GM21619 (cell line): Measurements from ENCODE around the gene ACP6.

ENCODE experiments used
- ATAC-seq: cut with Tn5 transposase; IDR thresholded peaks from one replicate; pipeline ENCODE4 v1.9.1; 2021; ENCODE audit not compliant: unreplicated experiment

The ACP6 gene

DNA sequence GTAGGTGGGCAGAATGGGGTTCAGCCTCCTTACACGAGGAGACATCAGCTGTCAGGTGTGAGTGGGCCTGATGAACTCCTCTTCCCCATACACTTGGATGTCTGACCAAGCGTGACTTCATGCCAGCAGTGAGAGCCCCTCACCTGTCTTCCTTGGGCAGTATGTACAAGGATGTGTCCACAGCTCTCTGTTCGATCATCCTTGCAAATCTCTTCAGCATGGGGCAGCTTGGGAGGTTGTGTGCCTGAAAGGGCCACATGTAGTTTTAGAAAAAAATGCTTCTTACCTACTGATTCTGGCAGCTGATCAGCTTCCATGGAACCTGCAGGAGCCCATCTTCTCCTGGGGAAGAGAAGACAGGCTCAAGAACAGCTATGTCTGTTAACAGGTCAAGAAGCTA is 18.0 kb downstream of the ACP6 start:
- no peak for ATAC-seq

DNA sequence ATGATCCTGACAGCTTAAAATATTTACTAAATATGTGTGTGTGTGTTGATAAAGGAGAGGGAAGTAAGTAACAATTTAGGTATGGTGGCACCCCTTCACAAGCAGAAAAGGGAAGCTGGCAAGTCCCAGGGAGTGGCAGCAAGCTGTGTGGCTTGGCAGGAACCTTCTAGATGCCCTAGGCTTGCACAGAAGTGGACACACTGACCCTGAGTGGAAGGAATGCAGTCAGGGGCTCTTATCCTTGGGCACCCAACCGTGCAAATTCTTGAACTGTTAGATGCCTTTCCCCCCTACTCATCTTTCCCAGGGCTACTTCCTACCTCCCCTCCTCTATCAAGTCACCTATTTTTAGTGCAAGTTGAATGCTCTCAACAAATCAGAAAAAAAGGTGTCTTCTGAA is 18.9 kb downstream of the ACP6 start:
- no peak for ATAC-seq

DNA sequence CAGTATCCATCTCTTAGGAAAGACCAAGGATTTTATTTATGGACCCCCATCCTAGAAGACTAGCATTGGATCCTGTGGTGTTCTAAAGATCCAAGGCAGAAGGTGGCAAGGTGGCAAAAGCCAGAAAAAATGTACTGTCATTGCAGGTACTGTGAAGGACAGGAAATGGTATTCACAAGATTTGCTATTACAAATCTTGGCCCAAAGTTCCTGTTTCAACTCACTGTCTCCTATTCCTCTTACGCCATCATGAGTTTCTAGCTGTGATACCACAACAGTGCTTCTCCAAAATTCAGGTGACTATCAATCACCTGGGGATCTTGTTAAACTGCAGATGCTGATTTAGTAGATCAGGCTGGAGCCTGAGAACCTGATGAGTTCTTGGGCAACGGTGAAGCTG is 21.4 kb downstream of the ACP6 start:
- no peak for ATAC-seq

DNA sequence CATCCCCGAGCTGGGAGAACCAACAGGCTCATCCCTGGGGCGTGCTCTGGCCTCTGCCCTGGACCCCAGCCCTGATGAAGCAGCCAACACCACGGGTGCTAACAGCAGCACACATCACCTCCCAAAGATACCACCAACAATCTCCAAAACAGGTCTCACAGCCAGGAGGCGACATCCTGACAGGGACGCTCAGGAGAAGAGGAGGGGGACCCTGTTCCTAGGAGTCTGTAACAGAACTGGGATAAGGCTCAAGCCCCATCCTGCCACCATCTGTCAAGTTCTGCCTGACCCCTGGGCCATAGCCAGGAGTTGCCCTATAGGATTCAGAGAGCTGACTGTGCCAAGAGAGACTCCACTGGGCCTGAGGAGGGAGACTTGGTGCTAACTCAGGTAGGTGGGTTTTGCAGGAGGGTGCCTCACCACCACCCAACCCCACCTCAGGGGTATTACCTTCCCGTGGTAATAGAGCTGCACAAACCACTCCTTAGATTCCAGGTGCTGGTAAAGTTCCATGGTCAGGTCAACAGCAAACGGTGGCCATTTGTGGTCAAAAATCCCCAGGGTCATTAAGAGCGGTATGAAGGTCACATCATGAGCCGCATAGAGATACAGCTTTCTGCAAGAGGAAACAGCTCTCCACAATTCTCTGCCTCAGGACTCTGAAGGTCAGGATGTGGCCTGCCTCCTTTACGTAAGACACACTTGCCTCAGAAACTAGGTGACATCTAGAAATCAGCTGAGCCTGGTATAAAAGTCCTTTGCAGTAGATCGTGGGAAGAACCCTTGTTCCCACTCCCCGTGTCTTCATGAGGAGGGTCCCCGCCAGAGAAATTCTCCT is 22.3 kb downstream of the ACP6 start:
- no peak for ATAC-seq

DNA sequence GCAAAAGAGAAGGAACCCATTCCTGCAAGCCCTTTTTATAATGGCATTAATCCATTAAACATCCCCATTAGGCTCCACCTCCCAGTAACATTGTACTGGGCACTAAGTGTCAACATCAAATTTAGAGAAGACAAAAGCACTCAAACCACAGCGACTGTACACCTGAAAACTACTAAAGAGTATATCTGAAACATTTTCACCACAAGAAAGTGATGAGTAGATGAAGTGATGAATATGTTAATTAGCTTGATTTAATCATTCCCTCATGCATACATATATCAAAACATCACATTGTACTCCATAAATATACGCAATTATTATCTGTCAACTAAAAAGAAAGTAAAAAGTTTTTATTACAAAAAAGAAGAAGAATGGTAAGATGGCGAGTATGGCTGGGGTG is 26.4 kb downstream of the ACP6 start:
- ATAC-seq, result no peak

DNA sequence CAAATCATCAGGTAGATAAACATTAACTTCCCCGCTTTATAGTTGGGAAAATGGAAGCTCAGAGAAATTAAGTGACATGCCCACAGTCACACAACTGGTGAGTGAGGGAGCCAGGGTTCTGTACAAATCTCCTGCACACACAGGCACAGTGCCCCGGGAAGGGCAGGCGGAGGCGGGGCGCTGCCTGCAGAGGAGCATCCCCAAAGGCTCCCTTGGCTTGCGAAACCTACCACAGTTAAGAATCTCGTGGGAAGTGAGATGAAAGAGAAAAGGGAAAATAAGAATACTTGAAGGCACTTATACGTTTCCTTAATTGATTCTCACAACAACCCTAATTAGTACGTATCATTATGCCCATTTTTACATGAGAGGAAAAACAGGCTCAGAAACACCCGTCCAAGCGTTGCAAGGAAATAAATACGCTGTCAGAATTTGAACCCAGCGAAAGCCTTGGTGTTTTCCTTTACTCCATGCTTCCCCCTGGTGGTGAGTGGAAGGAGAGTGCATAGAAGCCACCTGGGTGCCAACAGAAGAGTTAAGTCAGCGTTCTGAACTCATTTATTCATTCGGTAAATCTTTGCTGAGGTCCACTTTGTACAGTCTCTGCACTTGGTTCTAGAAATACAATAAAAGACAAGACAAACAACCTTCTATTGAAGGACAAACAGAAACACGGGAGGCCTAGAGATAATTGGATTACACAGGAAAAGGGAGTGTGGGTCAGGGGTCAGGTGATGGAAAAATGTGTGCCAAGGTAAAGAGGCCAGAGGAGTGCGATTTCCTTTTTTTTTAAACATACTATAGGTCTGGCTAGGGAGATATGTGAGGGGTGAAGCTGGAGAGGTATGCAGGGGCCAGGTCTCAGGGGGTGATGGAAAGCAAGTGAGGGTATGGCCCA is 28.4 kb downstream of the ACP6 start:
- no peak for ATAC-seq

DNA sequence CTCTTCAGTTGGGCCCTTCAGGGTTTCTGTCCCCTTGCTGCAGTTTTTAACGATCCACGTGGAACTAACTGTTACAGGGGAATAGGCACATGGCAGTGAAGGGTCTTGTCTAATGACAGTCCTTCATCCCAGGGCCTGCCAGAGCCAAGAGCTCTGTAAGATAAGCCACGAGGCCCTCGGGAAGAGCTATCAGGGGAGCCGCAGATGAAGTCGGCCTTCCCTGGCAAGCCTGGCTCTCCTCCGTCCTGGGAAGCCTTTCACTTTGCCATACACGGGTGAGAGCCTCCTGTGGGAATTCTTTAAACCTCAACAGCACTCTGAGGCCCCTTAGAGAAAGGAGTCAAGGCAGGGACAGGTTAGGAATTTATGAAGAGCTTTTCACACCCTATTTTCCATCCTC is 29.0 kb downstream of the ACP6 start:
- no peak for ATAC-seq

DNA sequence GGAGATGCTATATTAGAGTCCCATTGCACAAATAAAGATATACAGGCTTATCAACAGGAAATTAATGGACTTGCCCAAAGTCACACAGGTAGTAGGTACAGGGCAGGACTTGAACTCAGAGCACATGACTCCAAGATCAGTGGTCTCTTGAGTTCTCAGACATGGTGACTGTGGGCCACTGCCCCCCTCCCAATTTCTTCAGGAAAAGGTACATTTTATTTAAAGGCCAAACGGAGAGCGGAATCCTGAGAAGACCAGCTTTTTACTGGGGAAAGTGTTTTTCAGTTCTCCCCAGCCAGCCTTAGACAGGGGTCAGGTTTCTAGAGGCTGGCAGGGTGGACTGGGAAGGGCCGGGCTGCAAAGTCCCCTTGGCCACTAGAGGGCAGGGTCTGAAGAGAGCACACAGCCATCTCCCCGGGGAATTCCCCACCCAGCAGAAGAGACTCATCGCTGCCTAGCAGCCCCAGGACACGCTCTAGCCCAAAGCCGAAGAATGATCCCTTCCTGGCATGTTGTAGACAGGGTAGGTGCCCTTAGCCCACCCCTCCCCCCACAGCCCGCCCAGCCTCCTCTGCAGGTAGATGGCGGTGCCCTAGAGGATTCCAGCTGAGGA is 29.7 kb downstream of the ACP6 start:
- ATAC-seq, result peak; percentile 92

DNA sequence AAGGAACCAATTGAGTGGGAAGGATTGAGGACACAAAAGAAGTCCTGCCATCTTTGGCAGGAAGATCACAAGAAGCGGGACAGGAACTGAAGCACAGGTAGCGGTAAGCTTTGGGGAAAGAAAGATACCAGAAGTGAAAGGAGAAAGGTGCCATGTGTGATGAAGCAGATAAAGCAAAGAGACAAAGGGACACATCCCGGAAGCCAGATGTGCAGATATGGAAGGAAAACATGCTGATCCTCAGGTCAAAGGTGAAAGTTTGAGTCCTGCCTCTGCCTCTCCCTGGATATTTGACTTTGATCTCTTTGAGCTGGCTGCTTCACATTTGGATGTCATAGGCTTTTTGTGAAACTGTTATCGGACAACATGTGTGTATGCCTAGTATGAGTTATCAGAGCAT is 34.0 kb downstream of the ACP6 start:
- ATAC-seq, result no peak

DNA sequence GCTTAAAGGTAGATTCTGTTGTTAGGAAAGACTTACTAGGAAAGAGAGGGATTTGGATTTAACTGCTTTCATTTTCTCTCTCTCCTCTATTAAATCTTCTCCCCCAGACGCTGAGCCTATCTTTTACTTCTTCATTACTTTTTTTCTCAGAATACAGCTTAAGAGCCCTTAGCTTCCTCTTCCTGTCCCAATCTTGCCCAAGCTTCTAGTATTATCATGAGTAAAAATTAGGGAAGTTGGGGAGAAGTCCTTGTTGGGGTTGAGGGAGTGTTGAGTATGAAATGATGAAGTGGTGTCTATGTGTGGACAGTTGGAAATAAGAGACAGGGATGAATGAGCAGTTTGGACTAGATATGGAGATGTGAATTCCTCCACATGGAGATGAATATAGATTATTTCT is 35.0 kb downstream of the ACP6 start:
- ATAC-seq, result no peak

DNA sequence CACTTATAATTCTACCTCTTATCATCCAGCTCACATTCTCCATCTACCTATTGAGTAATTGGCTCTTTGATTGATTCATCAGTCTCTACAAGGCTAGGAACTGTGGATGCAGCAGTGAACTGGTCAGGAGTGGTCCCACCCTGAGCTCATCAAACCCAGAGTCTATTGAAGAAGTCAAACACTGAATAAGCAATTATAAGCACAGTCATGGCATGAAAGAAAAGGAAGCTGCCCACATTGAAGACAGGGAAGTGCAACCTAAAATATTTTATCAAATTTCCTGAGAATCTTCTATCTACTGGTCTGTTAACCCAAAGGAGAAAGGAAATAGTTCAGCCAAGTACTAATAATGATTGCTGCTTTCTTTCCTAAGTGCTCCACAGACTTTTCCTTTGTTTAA is 35.7 kb downstream of the ACP6 start:
- no peak for ATAC-seq

DNA sequence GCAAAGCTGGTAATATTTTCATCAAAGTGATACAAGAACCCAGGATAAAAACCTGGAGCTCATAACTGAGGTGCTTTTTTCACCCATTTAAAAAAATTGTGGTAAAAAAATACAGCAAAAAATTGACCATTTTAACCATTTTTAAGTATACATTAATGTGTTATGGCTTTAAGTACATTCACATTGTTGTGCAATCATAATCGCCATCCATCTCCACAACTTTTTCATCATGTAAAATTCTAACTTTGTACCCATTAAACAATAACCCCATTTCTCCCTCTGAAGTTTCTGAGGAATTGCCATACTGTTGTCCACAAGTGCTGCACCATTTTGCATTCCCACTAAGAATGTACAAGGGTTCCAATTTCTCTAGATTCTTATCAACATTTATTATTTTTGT is 36.6 kb downstream of the ACP6 start:
- ATAC-seq, result no peak

DNA sequence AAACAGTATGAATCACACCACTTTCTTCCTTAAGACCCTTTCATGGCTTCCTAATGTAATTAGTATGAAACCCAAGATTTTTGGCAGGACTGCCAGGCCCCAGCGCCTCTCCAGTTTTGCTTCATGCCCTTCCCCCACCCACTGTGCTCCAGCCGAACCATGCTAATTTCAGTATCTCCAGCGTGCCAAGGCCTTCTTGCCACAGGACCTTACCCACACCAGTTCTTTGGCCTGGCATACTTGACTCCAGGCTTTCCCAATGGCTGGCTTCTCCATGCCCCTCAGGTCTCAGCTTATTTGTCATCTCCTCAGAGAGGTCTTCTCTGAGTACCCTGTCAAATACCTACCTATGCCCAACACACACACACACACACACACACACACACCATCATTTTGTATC is 38.5 kb downstream of the ACP6 start:
- no peak for ATAC-seq

DNA sequence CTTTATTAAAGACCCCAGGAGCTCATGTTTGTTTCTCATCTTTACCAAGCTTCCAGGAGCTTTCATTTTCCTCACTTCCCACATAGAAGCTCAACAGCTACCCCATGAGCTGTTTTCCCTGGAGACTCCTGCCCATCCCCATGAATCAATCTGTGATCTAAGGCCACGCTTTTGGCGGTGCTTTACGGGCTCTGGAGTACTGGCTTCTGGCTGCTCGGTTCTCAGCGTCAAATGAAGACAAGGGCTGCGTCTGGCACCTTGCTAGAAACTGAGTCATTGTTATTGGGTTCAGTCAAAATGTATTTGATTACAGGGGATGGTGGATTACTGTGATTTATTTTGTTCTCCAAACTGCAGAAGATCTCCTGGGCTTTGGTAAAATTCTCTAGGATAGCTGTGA is 39.9 kb downstream of the ACP6 start:
- ATAC-seq, result no peak

DNA sequence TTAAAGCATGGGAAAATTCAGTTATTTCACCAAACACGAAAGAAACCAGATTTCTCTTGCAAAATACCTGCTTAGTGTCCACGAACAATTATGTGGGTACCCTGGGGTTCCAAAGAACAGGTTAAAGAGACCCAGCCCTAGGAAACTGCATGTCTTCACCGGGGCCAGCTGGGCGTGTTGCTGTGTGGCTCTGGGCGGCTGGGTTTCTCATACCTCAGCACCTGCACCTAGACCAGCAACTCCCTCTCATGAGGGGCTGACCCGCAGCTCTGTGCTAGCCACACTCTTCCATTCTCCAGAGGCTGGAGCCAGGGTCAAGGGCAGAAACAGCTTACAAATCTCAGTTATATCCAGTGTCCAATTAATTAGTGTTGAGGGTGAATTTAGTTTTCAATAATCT is 40.3 kb downstream of the ACP6 start:
- ATAC-seq, result no peak

DNA sequence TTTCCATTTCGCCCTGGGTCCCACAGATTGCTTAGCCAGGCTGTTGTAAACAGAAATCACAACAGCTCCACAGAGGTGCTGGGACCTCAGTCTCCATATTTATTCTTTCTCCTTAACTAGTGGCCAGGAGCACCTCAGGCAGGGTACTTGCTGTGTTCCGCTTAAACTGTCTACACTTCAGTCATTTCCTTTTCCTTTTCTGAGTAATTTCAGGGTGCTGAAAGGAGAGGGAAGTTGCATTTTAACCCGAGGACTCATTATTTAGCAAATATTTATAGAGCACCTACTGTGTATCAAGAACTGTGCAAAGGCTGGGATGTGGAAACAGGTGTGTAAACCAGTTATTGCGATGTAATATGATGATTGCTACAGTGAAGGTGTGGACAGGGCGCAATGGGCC is 41.9 kb downstream of the ACP6 start:
- no peak for ATAC-seq

DNA sequence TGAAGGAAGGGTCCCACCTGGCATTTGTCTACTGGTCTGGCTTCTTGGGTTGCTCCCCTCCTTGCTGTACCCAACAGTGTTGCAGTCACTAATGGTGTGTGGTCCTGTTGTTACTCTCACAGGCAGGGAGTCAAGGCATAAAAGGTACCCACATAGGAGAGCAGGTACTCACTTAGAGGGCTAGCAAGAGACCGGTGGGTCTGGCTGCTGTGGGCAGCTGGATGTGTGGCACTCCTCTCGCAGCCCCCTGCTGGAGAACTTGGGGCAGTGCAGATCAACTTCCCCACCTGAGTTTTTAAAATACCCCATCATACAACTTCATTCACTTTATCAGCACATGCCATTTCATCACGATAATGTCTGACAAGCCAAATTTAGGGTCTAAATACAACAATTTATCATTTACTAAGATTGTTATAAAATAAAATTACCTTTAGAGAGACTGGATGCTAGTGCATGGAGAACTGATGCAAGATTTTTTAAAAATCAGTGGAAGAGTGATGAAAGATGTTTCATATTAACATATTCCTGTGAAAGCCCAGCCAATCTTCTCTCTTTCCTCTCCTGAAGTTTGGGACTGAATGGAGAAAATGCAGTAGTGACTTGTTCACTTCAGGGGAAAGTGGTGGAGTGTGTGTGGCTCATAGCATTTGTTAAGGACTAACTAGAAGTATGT is 42.8 kb downstream of the ACP6 start:
- ATAC-seq, result peak; percentile 65

DNA sequence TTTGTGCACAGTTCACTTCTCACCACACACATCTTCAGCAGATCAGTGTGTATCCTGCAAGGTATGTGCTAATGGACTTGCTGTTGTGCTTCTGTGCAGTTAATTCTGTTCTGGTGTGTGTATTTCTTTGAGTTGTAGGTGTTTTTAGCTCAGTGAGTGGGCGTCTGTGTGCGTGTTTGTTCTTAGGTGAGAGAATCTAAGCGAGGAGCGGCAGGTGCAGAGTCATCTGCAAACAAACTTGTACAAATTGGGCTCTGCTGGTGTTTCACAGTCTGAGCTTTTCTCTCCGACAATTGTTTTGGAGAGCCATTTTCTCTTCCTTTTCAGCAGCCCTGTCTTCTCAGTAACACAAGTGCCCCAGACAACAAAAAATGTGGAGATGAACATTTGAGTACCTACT is 43.6 kb downstream of the ACP6 start:
- ATAC-seq, result no peak

DNA sequence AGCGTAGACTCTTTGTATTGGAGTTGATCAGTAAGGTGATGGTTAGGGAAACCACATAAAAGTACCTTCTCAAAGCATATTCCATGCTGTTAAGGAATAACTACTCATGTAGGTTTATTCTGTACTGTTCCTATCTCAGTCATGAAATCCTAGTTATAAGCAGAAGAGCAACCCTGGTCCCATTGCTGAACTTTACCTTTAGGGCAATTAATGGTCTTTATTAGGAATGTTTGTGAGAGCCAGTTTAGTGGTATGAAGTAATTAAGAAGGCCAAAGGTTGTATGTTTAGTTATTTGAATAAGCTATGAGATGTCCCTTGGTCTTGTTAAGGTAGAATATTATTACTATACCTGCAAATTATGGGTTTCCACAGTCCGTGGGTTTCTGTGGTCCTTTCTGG is 44.0 kb downstream of the ACP6 start:
- no peak for ATAC-seq

DNA sequence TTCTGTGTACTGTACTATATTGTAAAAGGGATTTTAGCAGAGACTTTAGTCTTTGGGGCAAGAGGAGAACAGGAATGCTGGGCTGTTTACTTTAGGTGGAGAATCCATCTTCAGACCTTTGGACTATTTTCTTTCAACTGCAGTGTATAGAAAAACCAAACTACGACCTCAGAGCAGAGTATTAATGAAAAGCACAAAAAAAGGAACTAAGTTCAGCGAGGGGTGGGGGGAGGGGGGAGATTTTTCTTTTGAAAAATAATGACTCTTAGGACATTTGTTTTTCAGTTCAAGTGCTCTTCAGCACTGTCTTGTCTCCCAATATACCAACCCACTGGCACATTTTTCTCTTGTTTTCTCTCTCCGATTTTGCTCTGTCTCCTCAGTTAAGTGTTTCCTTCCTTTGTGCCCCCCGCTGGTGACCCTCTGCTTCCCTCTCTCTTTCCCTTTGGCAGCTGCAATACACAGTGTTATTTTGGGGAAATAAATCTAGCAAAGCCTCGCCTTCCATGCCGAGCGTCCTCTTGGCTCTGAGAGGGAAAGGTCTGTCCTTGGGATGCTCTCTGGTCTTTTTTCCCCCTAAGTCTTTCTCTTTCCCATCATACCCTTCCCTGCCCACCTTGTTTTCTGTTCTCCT is 44.8 kb downstream of the ACP6 start:
- ATAC-seq, result no peak

DNA sequence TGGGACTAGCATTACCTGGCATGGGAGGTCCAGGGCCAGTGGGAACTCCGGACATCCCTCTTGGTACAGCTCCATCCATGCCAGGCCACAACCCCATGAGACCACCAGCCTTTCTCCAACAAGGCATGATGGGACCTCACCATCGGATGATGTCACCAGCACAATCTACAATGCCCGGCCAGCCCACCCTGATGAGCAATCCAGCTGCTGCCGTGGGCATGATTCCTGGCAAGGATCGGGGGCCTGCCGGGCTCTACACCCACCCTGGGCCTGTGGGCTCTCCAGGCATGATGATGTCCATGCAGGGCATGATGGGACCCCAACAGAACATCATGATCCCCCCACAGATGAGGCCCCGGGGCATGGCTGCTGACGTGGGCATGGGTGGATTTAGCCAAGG is 45.8 kb downstream of the ACP6 start:
- no peak for ATAC-seq
